Right lobe of liver (tissue), 6 donors: ENCODE results near the gene LPXN. TPM values are rescaled to one million over a fixed set of nuclear protein-coding genes. Genes with fewer than 3 reads are reported as not detected.

Experiments
- ATAC-seq, 4 donors: fragments of 200-7000 bp; cut with Tn5 transposase; one replicate each; pipeline ENCODE4 v1.9.1; 2020; ENCODE audit warnings: mild to moderate bottlenecking in 4 of 4, moderate library complexity in 4 of 4
- DNase-seq, 3 donors: peaks; one replicate each; pipeline ENCODE4 v3.0.0-alpha.2; 2020
- H3K27ac ChIP-seq, 3 donors: fragments of 200-600 bp; one replicate each; pipeline ENCODE4 v1.8.0; 2022
- H3K27me3 ChIP-seq, 2 donors: fragments of 200-600 bp; one replicate each; pipeline ENCODE4 v1.8.0; 2022
- H3K36me3 ChIP-seq, 4 donors: fragments of 200-600 bp; sonication (generic) in 1 of 4; one replicate each; pipeline versions ENCODE4 v1.5.1 to v1.8.0; 2017 to 2022; ENCODE audit warnings: control low read depth in 1 of 4
- H3K4me1 ChIP-seq, 4 donors: fragments of 200-600 bp; sonication (generic) in 1 of 4; one replicate each; pipeline versions ENCODE4 v1.5.1 to v1.8.0; 2017 to 2022; ENCODE audit warnings: control low read depth in 1 of 4
- H3K4me3 ChIP-seq, 3 donors: fragments of 200-600 bp; one replicate each; pipeline ENCODE4 v1.8.0; 2022
- H3K9me3 ChIP-seq, 4 donors: fragments of 200-600 bp; sonication (generic) in 1 of 4; one replicate each; pipeline versions ENCODE4 v1.5.1 to v1.8.0; 2017 to 2022; ENCODE audit warnings: control low read depth in 1 of 4
- CTCF ChIP-seq, 4 donors: fragments of 200-600 bp in 3 of 4; fragments of 450-650 bp in 1 of 4; IDR thresholded peaks; one replicate each; pipeline versions ENCODE4 v1.5.1 to v1.8.0; 2016 to 2022; ENCODE audit warnings: antibody characterized with exemption in 4 of 4, mild to moderate bottlenecking in 2 of 4
- POLR2A ChIP-seq: fragments of 450-650 bp; IDR thresholded peaks from one replicate; pipeline ENCODE4 v1.6.1; 2017; ENCODE audit warnings: antibody characterized with exemption, mild to moderate bottlenecking
- WGBS: methylation state at CpG from one replicate; pipeline ENCODE4 v1.1.6; 2018; ENCODE audit warnings: low coverage, low lambda C conversion rate; ENCODE audit not compliant: insufficient coverage; ENCODE audit errors: missing lambda C conversion rate; 5-methylcytosine and 5-hydroxymethylcytosine counted together
- intact Hi-C, 2 donors: fragments of 100-400 bp; cut with DNase I; formaldehyde crosslinking; loops; one replicate each; pipeline versions ENCODE4 v1.11.2 to v1.14.1; 2022
- total RNA-seq, 6 experiments: library from RNA; depleted of rRNA in 2 of 6; stranded (reverse); fragments of >200 nt in 2 of 6; fragmentation: NEBNext Ultra II Directional in 3 of 6; extraction: Animal tissue kit (Norgen Biotek cat#: 25700) in 3 of 6; gene quantifications; one replicate each; pipeline versions ENCODE4 v1.1.0 to v1.2.4, GENCODE V29; 2016 to 2023
- donor health status: DM: no; HTN: yes; CAD: no.
- donor health status: DM: no; HTN: no; CAD: no.
- donor health status: DM: no; HTN: no; CAD: no.
- donor health status: DM: no; HTN: yes; CAD: no.
- donor health status: DM: no; HTN: yes; CAD: no.

The LPXN gene
- total RNA-seq, 6 experiments from 2014 or later: 3.9 to 8.4 (median 5.5) TPM

GRCh38 chr11:58596621-58597020, 21.0 kb upstream of the LPXN start:
- 100% methylated on average over 3 of the region's 3 CpGs for WGBS
- intact Hi-C loops: no loop called here
- H3K4me1 ChIP-seq: peaks cover 0 to 35% (median 4%) of the 10 kb centered on the region in 4 donors

GRCh38 chr11:58594826-58595225, 19.2 kb upstream of the LPXN start:
- ATAC-seq (no peak), DNase-seq (no peak)
- Histone ChIP-seq H3K4me1 (peaks cover 0 to 32% (median 4%) of the 10 kb centered on the region in 4 donors), H3K36me3 (no peaks in the 10 kb centered on the region), H3K27me3 (no peaks in the 10 kb centered on the region), H3K9me3 (no peaks in the 10 kb centered on the region), H3K27ac (no peak overlapping the region), H3K4me3 (no peak overlapping the region)
- WGBS: 85% methylated on average over 4 of the region's 4 CpGs
- TF ChIP-seq POLR2A: no peak
- no peak for TF ChIP-seq CTCF (IDR thresholded peaks at IDR 0.05)
- intact Hi-C loops: no loop called here

More at GRCh38 chr11:58596621-58597020, 21.0 kb upstream of the LPXN start:
- no peaks in the 10 kb centered on the region for H3K27me3 ChIP-seq
- H3K27ac ChIP-seq: no peak overlapping the region
- no peaks in the 10 kb centered on the region for H3K9me3 ChIP-seq
- no peak for TF ChIP-seq POLR2A
- TF ChIP-seq CTCF (IDR thresholded peaks at IDR 0.05): no peak
- DNase-seq (no peak), ATAC-seq (no peak)
- no peak overlapping the region for H3K4me3 ChIP-seq
- no peaks in the 10 kb centered on the region for H3K36me3 ChIP-seq

GRCh38 chr11:58592760-58593472, 17.3 kb upstream of the LPXN start:
- DNase-seq (peak in 2 of 3 donors; percentile 65 to 66), ATAC-seq (peak; percentile 83 to 88 (median 86))
- H3K9me3 ChIP-seq: no peaks in the 10 kb centered on the region
- 59% methylated on average over 5 of the region's 5 CpGs for WGBS
- no peaks in the 10 kb centered on the region for H3K27me3 ChIP-seq
- H3K36me3 ChIP-seq: no peaks in the 10 kb centered on the region
- peaks cover 0 to 32% (median 4%) of the 10 kb centered on the region in 4 donors for H3K4me1 ChIP-seq
- H3K4me3 ChIP-seq: no peak overlapping the region
- no peak for TF ChIP-seq CTCF (IDR thresholded peaks at IDR 0.05)
- no peak for TF ChIP-seq POLR2A
- peak overlapping the region in 1 of 3 donors; percentile 41 for H3K27ac ChIP-seq
- intact Hi-C loops: no loop called here

- no peaks in the 10 kb centered on the region for H3K9me3 ChIP-seq
- DNase-seq (peak; percentile 45 to 89 (median 79)), ATAC-seq (peak; percentile 87 to 93 (median 90))
- peaks cover 0 to 32% (median 4%) of the 10 kb centered on the region in 4 donors for H3K4me1 ChIP-seq
- no peak for TF ChIP-seq POLR2A
- no peak for TF ChIP-seq CTCF (IDR thresholded peaks at IDR 0.05)
- no peaks in the 10 kb centered on the region for H3K27me3 ChIP-seq
- H3K27ac ChIP-seq: peak overlapping the region in 1 of 3 donors; percentile 41
- intact Hi-C loops: no loop called here
- no peaks in the 10 kb centered on the region for H3K36me3 ChIP-seq
- no peak overlapping the region for H3K4me3 ChIP-seq
- 31% methylated on average over 2 of the region's 3 CpGs for WGBS
These were observed 16.0 kb upstream of the LPXN start for GRCh38 chr11:58591659-58592058.
